PC-3 (cell line): ENCODE measurements around the gene ZNF8. TPM values are rescaled to one million over a fixed set of nuclear protein-coding genes. Genes with fewer than 3 reads are reported as not detected.
A peak's percentile ranks its signal among the peaks of the same experiment; 100 is the strongest.

Experiments
- ATAC-seq: fragments of 200-7000 bp; cut with Tn5 transposase; 2 replicates; pipeline ENCODE4 v1.9.1; 2020; ENCODE audit warnings: mild to moderate bottlenecking, moderate library complexity
- BruUV-seq: library from RNA; stranded (reverse); fragments of 400-500 nt; replicated peaks from 2 replicates; lab custom pipeline; 2021; lab: Mats Ljungman, UMichigan
- CTCF ChIA-PET: fragments of 300-600 bp; sonication (Branson Sonifier 250); formaldehyde crosslinking; loops from one replicate; lab custom pipeline; 2022; ENCODE audit warnings: antibody characterized with exemption; lab: Charles Lee
- POLR2A ChIA-PET: fragments of 300-600 bp; sonication (Branson Sonifier 250); formaldehyde crosslinking; loops from one replicate; lab custom pipeline; 2022; ENCODE audit warnings: antibody characterized with exemption; ENCODE audit not compliant: unreplicated experiment; lab: Charles Lee
- DNase-seq: peaks from one replicate; pipeline ENCODE4 v3.0.0-alpha.2; 2015
- H2AFZ ChIP-seq: fragments of 300-600 bp; sonication (generic); 2 replicates; pipeline ENCODE4 v1.6.0; 2016; ENCODE audit warnings: antibody characterized with exemption, low read length
- H3F3A ChIP-seq: fragments of 300-600 bp; sonication (generic); one replicate; pipeline ENCODE4 v1.6.0; 2017; ENCODE audit warnings: antibody characterized with exemption, low read length, control low read depth, mild to moderate bottlenecking; ENCODE audit not compliant: unreplicated experiment
- H3K27ac ChIP-seq: fragments of 300-600 bp; sonication (generic); 2 replicates; pipeline ENCODE4 v1.5.1; 2016; ENCODE audit warnings: mild to moderate bottlenecking, low read length
- H3K27me3 ChIP-seq: fragments of 300-600 bp; sonication (generic); 2 replicates; pipeline ENCODE4 v1.6.1; 2016; ENCODE audit warnings: low read length, mixed read lengths
- H3K36me3 ChIP-seq: fragments of 300-600 bp; sonication (generic); 2 replicates; pipeline ENCODE4 v1.6.1; 2016; ENCODE audit warnings: low read depth, mixed run types, low read length, mixed read lengths
- H3K4me1 ChIP-seq: fragments of 300-600 bp; sonication (generic); 2 replicates; pipeline ENCODE4 v1.5.1; 2016; ENCODE audit warnings: low read length; ENCODE audit not compliant: insufficient read depth
- H3K4me2 ChIP-seq: fragments of 300-600 bp; sonication (generic); 2 replicates; pipeline ENCODE4 v1.6.0; 2016; ENCODE audit warnings: low read length
- H3K4me3 ChIP-seq: fragments of 300-600 bp; sonication (generic); 2 replicates; pipeline ENCODE4 v1.5.1; 2016; ENCODE audit warnings: mild to moderate bottlenecking, low read length, mixed read lengths
- H3K79me2 ChIP-seq: fragments of 300-600 bp; sonication (generic); 2 replicates; pipeline ENCODE4 v1.6.1; 2017; ENCODE audit warnings: low read length, mixed read lengths
- H3K9ac ChIP-seq: fragments of 300-600 bp; sonication (generic); 2 replicates; pipeline ENCODE4 v1.6.0; 2016; ENCODE audit warnings: mild to moderate bottlenecking, low read length
- H3K9me2 ChIP-seq: fragments of 300-600 bp; sonication (generic); replicated peaks from 2 replicates; pipeline ENCODE4 v1.6.1; 2016; ENCODE audit warnings: mixed run types, low read length, mixed read lengths
- H3K9me3 ChIP-seq: fragments of 300-600 bp; sonication (generic); 2 replicates; pipeline ENCODE4 v1.6.1; 2016; ENCODE audit warnings: low read length, mixed read lengths
- H4K20me1 ChIP-seq: fragments of 300-600 bp; sonication (generic); 2 replicates; pipeline ENCODE4 v1.6.1; 2016; ENCODE audit warnings: low read length, mixed read lengths
- EZH2 ChIP-seq: fragments of 300-600 bp; sonication (generic); IDR thresholded peaks from one replicate; pipeline ENCODE4 v1.6.1; 2017; ENCODE audit warnings: antibody characterized with exemption, mild to moderate bottlenecking, low read length; ENCODE audit not compliant: unreplicated experiment
- EZH2phosphoT487 ChIP-seq: fragments of 300-600 bp; sonication (generic); IDR thresholded peaks from 2 replicates; pipeline ENCODE4 v1.6.1; 2018; ENCODE audit warnings: mild to moderate bottlenecking, antibody characterized with exemption, low read length, borderline replicate concordance
- intact Hi-C: fragments of 100-400 bp; cut with micrococcal nuclease; formaldehyde crosslinking; loops from 2 replicates; pipeline ENCODE4 v1.9.0; 2023
- total RNA-seq: library from RNA; depleted of rRNA; stranded (reverse); fragments of >200 nt; gene quantifications from 2 replicates; pipeline ENCODE4 v1.2.3, GENCODE V29; 2014
- TF ChIP-seq, protein P1 (sequence below): fragments of 300-600 bp; sonication (generic); conservative IDR thresholded peaks from 2 replicates; pipeline ENCODE4 v1.5.1; 2017; ENCODE audit warnings: antibody characterized with exemption, low read depth, mild to moderate bottlenecking, low read length

ZNF8 gene
- total RNA-seq, 1 experiment from 2014 or later = 7.3 TPM

DNA sequence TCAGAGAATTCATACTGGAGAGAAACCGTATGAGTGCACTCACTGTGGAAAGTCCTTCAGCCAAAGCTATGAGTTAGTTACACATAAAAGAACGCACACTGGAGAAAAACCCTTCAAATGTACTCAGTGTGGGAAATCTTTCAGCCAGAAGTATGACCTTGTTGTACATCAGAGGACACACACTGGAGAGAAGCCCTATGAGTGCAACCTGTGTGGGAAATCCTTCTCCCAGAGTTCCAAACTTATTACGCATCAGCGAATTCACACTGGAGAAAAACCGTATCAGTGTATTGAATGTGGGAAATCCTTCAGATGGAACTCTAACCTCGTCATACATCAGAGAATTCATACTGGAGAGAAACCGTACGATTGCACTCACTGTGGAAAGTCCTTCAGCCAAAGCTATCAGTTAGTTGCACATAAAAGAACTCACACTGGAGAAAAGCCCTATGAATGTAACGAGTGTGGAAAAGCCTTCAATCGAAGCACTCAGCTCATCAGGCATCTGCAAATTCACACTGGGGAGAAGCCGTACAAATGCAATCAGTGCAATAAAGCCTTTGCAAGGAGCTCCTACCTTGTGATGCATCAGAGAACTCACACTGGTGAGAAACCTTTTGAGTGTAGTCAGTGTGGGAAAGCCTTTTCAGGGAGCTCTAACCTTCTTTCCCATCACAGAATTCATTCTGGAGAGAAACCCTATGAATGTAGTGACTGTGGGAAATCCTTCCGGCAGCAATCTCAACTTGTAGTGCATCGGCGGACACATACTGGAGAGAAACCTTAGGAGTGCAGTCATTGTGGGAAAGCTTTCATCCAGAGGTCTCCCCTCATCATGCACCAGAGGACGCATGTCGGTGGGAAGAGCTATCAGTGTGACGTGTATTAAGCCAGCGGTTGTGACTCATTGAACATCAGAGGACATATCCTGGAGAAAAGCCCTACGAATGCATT is 16.5 kb upstream of the ZNF8 start:
- CTCF ChIA-PET = no interaction called here
- TF ChIP-seq, protein P1, sequence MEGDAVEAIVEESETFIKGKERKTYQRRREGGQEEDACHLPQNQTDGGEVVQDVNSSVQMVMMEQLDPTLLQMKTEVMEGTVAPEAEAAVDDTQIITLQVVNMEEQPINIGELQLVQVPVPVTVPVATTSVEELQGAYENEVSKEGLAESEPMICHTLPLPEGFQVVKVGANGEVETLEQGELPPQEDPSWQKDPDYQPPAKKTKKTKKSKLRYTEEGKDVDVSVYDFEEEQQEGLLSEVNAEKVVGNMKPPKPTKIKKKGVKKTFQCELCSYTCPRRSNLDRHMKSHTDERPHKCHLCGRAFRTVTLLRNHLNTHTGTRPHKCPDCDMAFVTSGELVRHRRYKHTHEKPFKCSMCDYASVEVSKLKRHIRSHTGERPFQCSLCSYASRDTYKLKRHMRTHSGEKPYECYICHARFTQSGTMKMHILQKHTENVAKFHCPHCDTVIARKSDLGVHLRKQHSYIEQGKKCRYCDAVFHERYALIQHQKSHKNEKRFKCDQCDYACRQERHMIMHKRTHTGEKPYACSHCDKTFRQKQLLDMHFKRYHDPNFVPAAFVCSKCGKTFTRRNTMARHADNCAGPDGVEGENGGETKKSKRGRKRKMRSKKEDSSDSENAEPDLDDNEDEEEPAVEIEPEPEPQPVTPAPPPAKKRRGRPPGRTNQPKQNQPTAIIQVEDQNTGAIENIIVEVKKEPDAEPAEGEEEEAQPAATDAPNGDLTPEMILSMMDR = no peak
- TF ChIP-seq EZH2phosphoT487 (no peak), EZH2 (no peak)
- no TSS peak for BruUV-seq

DNA sequence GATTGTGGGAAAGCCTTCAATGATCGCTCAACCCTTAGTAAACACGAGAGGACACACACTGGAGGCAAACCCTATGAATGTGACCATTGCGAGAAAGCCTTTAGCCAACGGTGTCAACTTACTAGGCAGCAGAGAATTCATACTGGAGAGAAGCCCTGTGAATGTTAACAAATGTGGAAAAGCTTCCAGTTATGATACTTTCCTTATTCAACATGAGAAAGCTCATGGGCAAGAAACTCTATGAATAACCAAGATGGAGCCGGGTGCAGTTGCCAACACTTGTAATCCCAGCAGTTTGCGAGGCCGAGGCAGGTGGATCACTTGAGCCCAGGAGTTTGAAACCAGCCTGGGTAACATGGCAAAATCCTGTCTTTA is 15.8 kb upstream of the ZNF8 start:
- Histone ChIP-seq H2AFZ (no peak overlapping the region), H3K27ac (no peak overlapping the region), H3K9ac (no peak overlapping the region), H3F3A (no peaks in the 10 kb centered on the region), H3K27me3 (no peaks in the 10 kb centered on the region), H3K4me1 (no peaks in the 10 kb centered on the region), H4K20me1 (no peaks in the 10 kb centered on the region), H3K36me3 (peaks cover 88% of the 10 kb centered on the region), H3K9me2 (no peaks in the 10 kb centered on the region), H3K79me2 (no peaks in the 10 kb centered on the region), H3K4me3 (peak overlapping the region; percentile 29; the same call in 1 of the 2 replicates), H3K4me2 (no peak overlapping the region), H3K9me3 (peaks cover 83% of the 10 kb centered on the region)
- ATAC-seq (no peak), DNase-seq (no peak)
- CTCF ChIA-PET = no interaction called here
- POLR2A ChIA-PET = no interaction called here
- intact Hi-C loops = no loop called here
- no peak for TF ChIP-seq EZH2phosphoT487
- TF ChIP-seq, protein P1 = no peak
- TF ChIP-seq EZH2 = no peak
- BruUV-seq = TSS peak; percentile 23

More for the DNA sequence above, 16.5 kb upstream of the ZNF8 start:
- no peaks in the 10 kb centered on the region for H3K9me2 ChIP-seq
- no peaks in the 10 kb centered on the region for H3K79me2 ChIP-seq
- no peak overlapping the region for H2AFZ ChIP-seq
- intact Hi-C loops = no loop called here
- H3F3A ChIP-seq = no peaks in the 10 kb centered on the region
- no peak overlapping the region for H3K9ac ChIP-seq
- H3K9me3 ChIP-seq = peaks cover 88% of the 10 kb centered on the region
- no peaks in the 10 kb centered on the region for H3K27me3 ChIP-seq
- POLR2A ChIA-PET = no interaction called here
- H3K4me2 ChIP-seq = no peak overlapping the region
- H4K20me1 ChIP-seq = no peaks in the 10 kb centered on the region
- no peak overlapping the region for H3K27ac ChIP-seq
- H3K4me3 ChIP-seq = peak overlapping the region; percentile 29; the same call in 1 of the 2 replicates
- DNase-seq (peak; percentile 29), ATAC-seq (no peak)
- peaks cover 92% of the 10 kb centered on the region for H3K36me3 ChIP-seq
- H3K4me1 ChIP-seq = no peaks in the 10 kb centered on the region

DNA sequence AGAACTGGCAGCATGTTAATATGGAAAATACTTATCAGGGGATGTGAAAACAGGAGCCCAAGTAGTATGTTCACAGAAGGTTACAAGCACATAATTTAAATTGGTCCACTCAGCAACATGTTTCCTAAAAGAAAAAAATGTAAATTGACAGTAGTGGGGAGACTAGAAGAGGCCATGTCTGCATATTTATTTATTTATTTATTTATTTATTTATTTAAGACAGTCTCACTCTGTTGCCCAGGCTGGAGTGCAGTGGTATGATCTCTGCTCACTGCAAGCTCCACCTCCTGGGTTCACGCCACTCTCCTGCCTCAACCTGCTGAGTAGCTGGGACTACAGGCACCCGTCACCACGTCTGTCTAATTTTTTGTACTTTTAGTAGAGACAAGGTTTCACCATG is 13.7 kb upstream of the ZNF8 start:
- ChIA-PET CTCF (no interaction called here), POLR2A (no interaction called here)
- no peak overlapping the region for H3K4me3 ChIP-seq
- no peaks in the 10 kb centered on the region for H3K4me1 ChIP-seq
- DNase-seq = no peak
- H3K9me3 ChIP-seq = peaks cover 73% of the 10 kb centered on the region
- H3K27me3 ChIP-seq = no peaks in the 10 kb centered on the region
- no peaks in the 10 kb centered on the region for H3K79me2 ChIP-seq
- H2AFZ ChIP-seq = no peak overlapping the region
- no TSS peak for BruUV-seq
- H3K27ac ChIP-seq = no peak overlapping the region
- ATAC-seq = no peak
- no peak for TF ChIP-seq EZH2
- no peak overlapping the region for H3K9ac ChIP-seq
- H3K36me3 ChIP-seq = peaks cover 72% of the 10 kb centered on the region
- H3K4me2 ChIP-seq = no peak overlapping the region
- no peaks in the 10 kb centered on the region for H3F3A ChIP-seq
- intact Hi-C loops = no loop called here
- no peaks in the 10 kb centered on the region for H4K20me1 ChIP-seq
- H3K9me2 ChIP-seq = no peaks in the 10 kb centered on the region
